Measurements from ENCODE around the gene KLK4. TPM values are rescaled to one million over a fixed set of nuclear protein-coding genes. Genes with fewer than 3 reads are reported as not detected.

KLK4 gene
- total RNA-seq, 1 experiment from 2014 or later, result not detected

Other genes with a start within 250 kb of the KLK4 start
- gene SHANK1, start 191.6 kb downstream of the KLK4 start, total RNA-seq (2014; rRNA removed; shearing (Covaris generic)), result 0.12 and 0.15 TPM in 2 replicates
- gene CLEC11A, start 188.0 kb downstream of the KLK4 start, total RNA-seq (2014; rRNA removed; shearing (Covaris generic)), result 4.6 and 5.4 TPM in 2 replicates
- not detected in 2 replicates for gene GPR32, start 140.9 kb downstream of the KLK4 start, total RNA-seq (2014; rRNA removed; shearing (Covaris generic))
- 0.32 TPM in 1 of 2 replicates, not detected in the other for gene ACP4, start 121.0 kb downstream of the KLK4 start, total RNA-seq (2014; rRNA removed; shearing (Covaris generic))
- gene KLK1, start 87.6 kb downstream of the KLK4 start, total RNA-seq (2014; rRNA removed; shearing (Covaris generic)), result 0.40 and 0.64 TPM in 2 replicates
- gene KLK15, start 77.8 kb downstream of the KLK4 start, total RNA-seq (2014; rRNA removed; shearing (Covaris generic)), result not detected in 2 replicates
- not detected in 2 replicates for gene KLK3, start 56.5 kb downstream of the KLK4 start, total RNA-seq (2014; rRNA removed; shearing (Covaris generic))
- not detected in 2 replicates for gene KLK2, start 38.0 kb downstream of the KLK4 start, total RNA-seq (2014; rRNA removed; shearing (Covaris generic))
- not detected in 2 replicates for gene KLK5, start 41.6 kb upstream of the KLK4 start, total RNA-seq (2014; rRNA removed; shearing (Covaris generic))
- not detected in 2 replicates for gene KLK6, start 58.2 kb upstream of the KLK4 start, total RNA-seq (2014; rRNA removed; shearing (Covaris generic))
- gene KLK7, start 72.5 kb upstream of the KLK4 start, total RNA-seq (2014; rRNA removed; shearing (Covaris generic)), result not detected in 2 replicates
- 0.29 TPM in 1 of 2 replicates, not detected in the other for gene KLK8, start 90.2 kb upstream of the KLK4 start, total RNA-seq (2014; rRNA removed; shearing (Covaris generic))
- gene KLK10, start 108.3 kb upstream of the KLK4 start, total RNA-seq (2014; rRNA removed; shearing (Covaris generic)), result 0.17 TPM in 1 of 2 replicates, not detected in the other
- not detected in 2 replicates for gene KLK11, start 115.2 kb upstream of the KLK4 start, total RNA-seq (2014; rRNA removed; shearing (Covaris generic))
- not detected in 2 replicates for gene KLK12, start 123.6 kb upstream of the KLK4 start, total RNA-seq (2014; rRNA removed; shearing (Covaris generic))
- not detected in 2 replicates for gene KLK13, start 153.7 kb upstream of the KLK4 start, total RNA-seq (2014; rRNA removed; shearing (Covaris generic))
- not detected in 2 replicates for gene KLK14, start 171.5 kb upstream of the KLK4 start, total RNA-seq (2014; rRNA removed; shearing (Covaris generic))
- gene CTU1, start 197.0 kb upstream of the KLK4 start, total RNA-seq (2014; rRNA removed; shearing (Covaris generic)), result 10.1 and 14.8 TPM in 2 replicates
- gene SIGLEC9, start 213.5 kb upstream of the KLK4 start, total RNA-seq (2014; rRNA removed; shearing (Covaris generic)), result not detected in 2 replicates
- not detected in 2 replicates for gene SIGLEC7, start 230.9 kb upstream of the KLK4 start, total RNA-seq (2014; rRNA removed; shearing (Covaris generic))